Natural killer cell (primary cell): ENCODE measurements around the gene JMJD8. TPM values are rescaled to one million over a fixed set of nuclear protein-coding genes. Genes with fewer than 3 reads are reported as not detected.
A peak's percentile ranks its signal among the peaks of the same experiment; 100 is the strongest.

Experiments used
- ATAC-seq, 3 donors: fragments of 150-1000 bp in 2 of 3; fragments of 200-7000 bp in 1 of 3; cut with Tn5 transposase; 1 replicate in 1 of 3; 2 replicates in 2 of 3; pipeline ENCODE4 v1.10.0; 2021; ENCODE audit warnings: mild to moderate bottlenecking in 2 of 3, moderate library complexity in 2 of 3
- DNase-seq, 2 donors: peaks; one replicate each; pipeline versions ENCODE4 v3.0.0 to v3.0.0-alpha.2; 2013 to 2021; ENCODE audit warnings: mixed read lengths in 1 of 2
- H3K27ac ChIP-seq: one replicate; pipeline ENCODE4 v1.5.1; 2013; ENCODE audit warnings: mild to moderate bottlenecking, low read length
- H3K27me3 ChIP-seq: one replicate; pipeline ENCODE4 v1.6.1; 2013; ENCODE audit warnings: low read length; ENCODE audit not compliant: control insufficient read depth, insufficient read depth
- H3K36me3 ChIP-seq: one replicate; pipeline ENCODE4 v1.6.1; 2013; ENCODE audit warnings: low read length; ENCODE audit not compliant: control insufficient read depth, insufficient read depth
- H3K4me1 ChIP-seq: one replicate; pipeline ENCODE4 v1.6.1; 2013; ENCODE audit warnings: low read length; ENCODE audit not compliant: control insufficient read depth, insufficient read depth
- H3K4me3 ChIP-seq: one replicate; pipeline ENCODE4 v1.5.1; 2013; ENCODE audit warnings: low read length
- H3K9me3 ChIP-seq: one replicate; pipeline ENCODE4 v1.6.1; 2013; ENCODE audit warnings: low read length; ENCODE audit not compliant: control insufficient read depth, insufficient read depth
- H3K27ac Mint-ChIP-seq, 2 donors: one replicate each; pipeline ENCODE4 v1.8.0; 2022; ENCODE audit warnings: mild to moderate bottlenecking in 2 of 2, mixed read lengths in 2 of 2, moderate library complexity in 1 of 2
- H3K27me3 Mint-ChIP-seq, 2 donors: one replicate each; pipeline ENCODE4 v1.8.0; 2022; ENCODE audit warnings: low read depth in 2 of 2, mixed read lengths in 2 of 2
- H3K36me3 Mint-ChIP-seq: one replicate; pipeline ENCODE4 v1.8.0; 2022; ENCODE audit warnings: mixed read lengths
- H3K4me1 Mint-ChIP-seq, 2 donors: one replicate each; pipeline ENCODE4 v1.8.0; 2022; ENCODE audit warnings: mixed read lengths in 2 of 2
- H3K4me3 Mint-ChIP-seq: one replicate; pipeline ENCODE4 v1.8.0; 2022; ENCODE audit warnings: mild to moderate bottlenecking, moderate library complexity, mixed read lengths
- H3K9me3 Mint-ChIP-seq, 2 donors: one replicate each; pipeline ENCODE4 v1.8.0; 2022; ENCODE audit warnings: mixed read lengths in 2 of 2
- CTCF ChIP-seq: fragments of 200-600 bp; IDR thresholded peaks from one replicate; pipeline ENCODE4 v1.8.0; 2022; ENCODE audit warnings: antibody characterized with exemption
- WGBS: methylation state at CpG from one replicate; pipeline ENCODE4 v1.1.7; 2013; ENCODE audit warnings: missing lambda C conversion rate; ENCODE audit not compliant: insufficient coverage; 5-methylcytosine and 5-hydroxymethylcytosine counted together
- intact Hi-C: fragments of 100-400 bp; cut with micrococcal nuclease; formaldehyde crosslinking; loops from one replicate; pipeline ENCODE4 v1.14.2; 2022
- total RNA-seq, 4 donors: library from RNA; stranded (reverse); fragments of 120-200 nt in 1 of 4; gene quantifications; one replicate each; pipeline versions ENCODE4 v1.2.3 to v1.2.4, GENCODE V29; 2013 to 2022

Gene JMJD8
- total RNA-seq, 3 donors from 2014 or later (not counting 1 experiment from before 2014, with no cell fraction given): 29.5 to 32.6 (median 31.5) TPM

DNA sequence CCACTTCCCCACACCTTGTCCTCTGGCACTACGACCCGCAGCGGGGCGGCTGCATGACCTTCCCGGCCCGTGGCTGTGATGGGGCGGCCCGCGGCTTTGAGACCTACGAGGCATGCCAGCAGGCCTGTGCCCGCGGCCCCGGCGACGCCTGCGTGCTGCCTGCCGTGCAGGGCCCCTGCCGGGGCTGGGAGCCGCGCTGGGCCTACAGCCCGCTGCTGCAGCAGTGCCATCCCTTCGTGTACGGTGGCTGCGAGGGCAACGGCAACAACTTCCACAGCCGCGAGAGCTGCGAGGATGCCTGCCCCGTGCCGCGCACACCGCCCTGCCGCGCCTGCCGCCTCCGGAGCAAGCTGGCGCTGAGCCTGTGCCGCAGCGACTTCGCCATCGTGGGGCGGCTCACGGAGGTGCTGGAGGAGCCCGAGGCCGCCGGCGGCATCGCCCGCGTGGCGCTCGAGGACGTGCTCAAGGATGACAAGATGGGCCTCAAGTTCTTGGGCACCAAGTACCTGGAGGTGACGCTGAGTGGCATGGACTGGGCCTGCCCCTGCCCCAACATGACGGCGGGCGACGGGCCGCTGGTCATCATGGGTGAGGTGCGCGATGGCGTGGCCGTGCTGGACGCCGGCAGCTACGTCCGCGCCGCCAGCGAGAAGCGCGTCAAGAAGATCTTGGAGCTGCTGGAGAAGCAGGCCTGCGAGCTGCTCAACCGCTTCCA, 50.6 kb downstream of the JMJD8 start:
- H3K9me3 Mint-ChIP-seq: no peaks in the 10 kb centered on the region
- 97% methylated on average over 74 of the region's 74 CpGs for WGBS
- H3K27me3 Mint-ChIP-seq: peaks cover 0 to 3% of the 10 kb centered on the region in 2 donors

DNA sequence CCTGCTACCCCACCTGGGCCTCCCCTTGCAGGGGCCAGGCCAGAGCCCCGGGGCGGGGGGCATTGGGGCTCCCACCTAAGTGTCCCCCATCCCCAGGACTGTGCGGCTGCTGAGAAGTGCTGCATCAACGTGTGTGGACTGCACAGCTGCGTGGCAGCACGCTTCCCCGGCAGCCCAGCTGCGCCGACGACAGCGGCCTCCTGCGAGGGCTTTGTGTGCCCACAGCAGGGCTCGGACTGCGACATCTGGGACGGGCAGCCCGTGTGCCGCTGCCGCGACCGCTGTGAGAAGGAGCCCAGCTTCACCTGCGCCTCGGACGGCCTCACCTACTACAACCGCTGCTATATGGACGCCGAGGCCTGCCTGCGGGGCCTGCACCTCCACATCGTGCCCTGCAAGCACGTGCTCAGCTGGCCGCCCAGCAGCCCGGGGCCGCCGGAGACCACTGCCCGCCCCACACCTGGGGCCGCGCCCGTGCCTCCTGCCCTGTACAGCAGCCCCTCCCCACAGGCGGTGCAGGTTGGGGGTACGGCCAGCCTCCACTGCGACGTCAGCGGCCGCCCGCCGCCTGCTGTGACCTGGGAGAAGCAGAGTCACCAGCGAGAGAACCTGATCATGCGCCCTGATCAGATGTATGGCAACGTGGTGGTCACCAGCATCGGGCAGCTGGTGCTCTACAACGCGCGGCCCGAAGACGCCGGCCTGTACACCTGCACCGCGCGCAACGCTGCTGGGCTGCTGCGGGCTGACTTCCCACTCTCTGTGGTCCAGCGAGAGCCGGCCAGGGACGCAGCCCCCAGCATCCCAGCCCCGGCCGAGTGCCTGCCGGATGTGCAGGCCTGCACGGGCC, 51.4 kb downstream of the JMJD8 start:
- no peak overlapping the region for H3K27ac Mint-ChIP-seq
- H3K27me3 Mint-ChIP-seq: peaks cover 0 to 3% of the 10 kb centered on the region in 2 donors
- no peak for TF ChIP-seq CTCF
- WGBS: 96% methylated on average over 67 of the region's 67 CpGs
- H3K4me3 Mint-ChIP-seq: no peak overlapping the region
- no peaks in the 10 kb centered on the region for H3K9me3 Mint-ChIP-seq
- ATAC-seq: no peak
- H3K36me3 ChIP-seq: peaks cover 5% of the 10 kb centered on the region
- intact Hi-C loops: no loop called here
- DNase-seq: no peak
- H3K4me1 ChIP-seq: peaks cover 19% of the 10 kb centered on the region
- H3K9me3 ChIP-seq: no peaks in the 10 kb centered on the region
- peaks cover 7 to 12% of the 10 kb centered on the region in 2 donors for H3K4me1 Mint-ChIP-seq
- no peak overlapping the region for H3K27ac ChIP-seq
- H3K4me3 ChIP-seq: no peak overlapping the region
- no peaks in the 10 kb centered on the region for H3K36me3 Mint-ChIP-seq
- no peaks in the 10 kb centered on the region for H3K27me3 ChIP-seq

More for the DNA sequence above, 50.6 kb downstream of the JMJD8 start:
- peaks cover 4% of the 10 kb centered on the region for H3K36me3 ChIP-seq
- H3K27ac ChIP-seq: no peak overlapping the region
- no peak overlapping the region for H3K4me3 ChIP-seq
- intact Hi-C loops: no loop called here
- Mint-ChIP-seq H3K27ac (no peak overlapping the region), H3K4me3 (peak overlapping the region; percentile 17), H3K36me3 (no peaks in the 10 kb centered on the region), H3K4me1 (peaks cover 7 to 12% of the 10 kb centered on the region in 2 donors)
- no peak for DNase-seq
- ATAC-seq: no peak
- H3K9me3 ChIP-seq: no peaks in the 10 kb centered on the region
- H3K27me3 ChIP-seq: no peaks in the 10 kb centered on the region
- H3K4me1 ChIP-seq: peaks cover 25% of the 10 kb centered on the region
- TF ChIP-seq CTCF: no peak

DNA sequence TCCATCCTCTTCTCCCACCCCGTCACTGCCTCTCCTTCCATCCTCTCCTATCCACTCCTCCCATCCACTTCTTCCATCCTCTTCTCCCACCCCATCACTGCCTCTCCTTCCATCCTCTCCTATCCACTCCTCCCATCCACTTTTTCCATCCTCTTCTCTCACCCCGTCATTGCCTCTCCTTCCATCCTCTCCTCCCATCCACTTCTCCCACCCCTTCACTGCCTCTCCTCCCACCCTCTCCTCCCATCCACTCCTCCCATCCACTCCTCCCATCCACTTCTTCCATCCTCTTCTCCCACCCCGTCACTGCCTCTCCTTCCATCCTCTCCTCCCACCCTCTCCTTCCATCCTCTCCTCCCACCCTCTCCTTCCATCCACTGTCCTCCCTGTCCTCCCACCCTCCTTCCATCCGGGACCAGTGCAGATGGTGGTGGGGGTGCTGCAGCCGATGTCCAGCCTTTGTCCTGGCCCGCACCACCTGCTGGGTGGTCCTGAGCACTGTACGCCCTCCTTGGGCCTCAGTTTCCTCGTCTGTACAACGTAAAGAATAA, 52.3 kb downstream of the JMJD8 start:
- Mint-ChIP-seq H3K4me1 (peaks cover 7 to 12% of the 10 kb centered on the region in 2 donors), H3K27ac (no peak overlapping the region), H3K4me3 (peak overlapping the region; percentile 52), H3K9me3 (no peaks in the 10 kb centered on the region), H3K27me3 (peaks cover 0 to 3% of the 10 kb centered on the region in 2 donors), H3K36me3 (no peaks in the 10 kb centered on the region)
- DNase-seq (no peak), ATAC-seq (no peak)
- intact Hi-C loops: no loop called here
- peaks cover 13% of the 10 kb centered on the region for H3K4me1 ChIP-seq
- no peak for TF ChIP-seq CTCF
- H3K27ac ChIP-seq: no peak overlapping the region
- peaks cover 5% of the 10 kb centered on the region for H3K36me3 ChIP-seq
- H3K27me3 ChIP-seq: no peaks in the 10 kb centered on the region
- no peak overlapping the region for H3K4me3 ChIP-seq
- 80% methylated on average over 8 of the region's 9 CpGs for WGBS
- H3K9me3 ChIP-seq: no peaks in the 10 kb centered on the region

Other genes with a start within 250 kb of the JMJD8 start
- gene CAPN15, start 156.6 kb downstream of the JMJD8 start, total RNA-seq: 100 to 1,000 TPM; 151 to 275 (median 186) TPM
- gene PRR35, start 123.9 kb downstream of the JMJD8 start, total RNA-seq: under 1 TPM in 1 of 3 donors, not detected in 2; 0.20 TPM
- under 1 TPM; 0.28 to 0.75 (median 0.35) TPM for gene NHLRC4, start 117.3 kb downstream of the JMJD8 start, total RNA-seq
- 10 to 100 TPM; 27.6 to 40.5 (median 37.0) TPM for gene PIGQ, start 114.4 kb downstream of the JMJD8 start, total RNA-seq
- 10 to 100 TPM; 12.7 to 20.8 (median 20.0) TPM for gene RAB40C, start 94.3 kb downstream of the JMJD8 start, total RNA-seq
- gene WFIKKN1, start 53.3 kb downstream of the JMJD8 start, total RNA-seq: 1 to 10 TPM in 1 of 3 donors, under 1 TPM in 2; 0.60 to 1.7 (median 0.75) TPM
- 10 to 100 TPM; 33.7 to 36.3 (median 36.1) TPM for gene METTL26, start 48.0 kb downstream of the JMJD8 start, total RNA-seq
- gene MCRIP2, start 42.5 kb downstream of the JMJD8 start, total RNA-seq: 10 to 100 TPM; 11.3 to 17.4 (median 15.7) TPM
- gene WDR90, start 35.0 kb downstream of the JMJD8 start, total RNA-seq: 10 to 100 TPM; 16.7 to 22.8 (median 20.2) TPM
- 100 to 1,000 TPM; 205 to 216 (median 211) TPM for gene RHOT2, start 16.2 kb downstream of the JMJD8 start, total RNA-seq
- 1 to 10 TPM; 2.9 to 4.2 (median 4.2) TPM for gene RHBDL1, start 8.7 kb downstream of the JMJD8 start, total RNA-seq
- 10 to 100 TPM; 89.5 to 95.4 (median 93.5) TPM for gene STUB1, start 3.9 kb downstream of the JMJD8 start, total RNA-seq
- gene WDR24, start 6.1 kb upstream of the JMJD8 start, total RNA-seq: 10 to 100 TPM in 2 of 3 donors, 1 to 10 TPM in 1; 8.8 to 14.1 (median 10.2) TPM
- gene FBXL16, start 21.5 kb upstream of the JMJD8 start, total RNA-seq: under 1 TPM in 2 of 3 donors, not detected in 1; 0.48 to 0.79 TPM
- 10 to 100 TPM; 11.8 to 16.6 (median 14.3) TPM for gene METRN, start 30.8 kb upstream of the JMJD8 start, total RNA-seq
- 10 to 100 TPM; 33.7 to 39.0 (median 37.7) TPM for gene ANTKMT, start 36.8 kb upstream of the JMJD8 start, total RNA-seq
- 10 to 100 TPM in 1 of 3 donors, 1 to 10 TPM in 2; 6.2 to 10.0 (median 7.7) TPM for gene CCDC78, start 42.1 kb upstream of the JMJD8 start, total RNA-seq
- 10 to 100 TPM; 13.5 to 21.5 (median 15.7) TPM for gene HAGHL, start 42.8 kb upstream of the JMJD8 start, total RNA-seq
- 10 to 100 TPM; 36.9 to 39.8 (median 37.5) TPM for gene CIAO3, start 56.7 kb upstream of the JMJD8 start, total RNA-seq
- gene MSLN, start 76.4 kb upstream of the JMJD8 start, total RNA-seq: not detected
- gene RPUSD1, start 104.0 kb upstream of the JMJD8 start, total RNA-seq: 10 to 100 TPM; 20.8 to 31.7 (median 29.6) TPM
- gene CHTF18, start 104.3 kb upstream of the JMJD8 start, total RNA-seq: 10 to 100 TPM; 26.7 to 52.4 (median 40.5) TPM
- gene GNG13, start 116.4 kb upstream of the JMJD8 start, total RNA-seq: not detected